Neural cell (in vitro differentiated cells): ENCODE data around the gene SLC2A6. TPM values are rescaled to one million over a fixed set of nuclear protein-coding genes. Genes with fewer than 3 reads are reported as not detected.

Experiments used
- H2AFZ ChIP-seq: fragments of 200-600, 300-800 bp; sonication (generic), shearing (Covaris generic); 2 replicates; pipeline ENCODE4 v1.6.0; 2014; ENCODE audit warnings: low read depth, mild to moderate bottlenecking, antibody characterized with exemption, low read length, moderate library complexity
- H3F3A ChIP-seq: fragments of 200-600 bp; shearing (Covaris generic); 2 replicates; pipeline ENCODE4 v1.6.1; 2016; ENCODE audit warnings: mild to moderate bottlenecking, moderate library complexity, mixed read lengths, antibody characterized with exemption, low read length; ENCODE audit not compliant: insufficient read depth, poor library complexity, severe bottlenecking
- H3K27ac ChIP-seq: fragments of 200-600, 300-800 bp; sonication (generic), shearing (Covaris generic); 2 replicates; pipeline ENCODE4 v1.5.1; 2014; ENCODE audit warnings: mild to moderate bottlenecking, low read length, moderate library complexity
- H3K27me3 ChIP-seq: fragments of 300-800, 200-600 bp; sonication (generic), shearing (Covaris generic); 2 replicates; pipeline ENCODE4 v1.6.0; 2014; ENCODE audit warnings: mild to moderate bottlenecking, low read depth, low read length, moderate library complexity; ENCODE audit not compliant: insufficient read depth
- H3K36me3 ChIP-seq: fragments of 300-800, 200-600 bp; sonication (generic), shearing (Covaris generic); 2 replicates; pipeline ENCODE4 v1.5.1; 2014; ENCODE audit warnings: mild to moderate bottlenecking, antibody characterized with exemption, low read length, moderate library complexity; ENCODE audit not compliant: insufficient read depth
- H3K4me2 ChIP-seq: fragments of 300-800, 200-600 bp; sonication (generic), shearing (Covaris generic); 2 replicates; pipeline ENCODE4 v1.6.0; 2014; ENCODE audit warnings: mild to moderate bottlenecking, low read length
- H3K4me3 ChIP-seq: fragments of 300-800, 200-600 bp; sonication (generic), shearing (Covaris generic); 2 replicates; pipeline ENCODE4 v1.5.1; 2014; ENCODE audit warnings: mild to moderate bottlenecking, low read length, moderate library complexity
- H3K79me2 ChIP-seq: fragments of 200-600 bp; shearing (Covaris generic); replicated peaks from 2 replicates; pipeline ENCODE4 v1.6.0; 2014; ENCODE audit warnings: mild to moderate bottlenecking, low read length, moderate library complexity; ENCODE audit not compliant: insufficient read depth
- H3K9ac ChIP-seq: fragments of 300-800, 200-600 bp; sonication (generic), shearing (Covaris generic); 2 replicates; pipeline ENCODE4 v1.6.1; 2016; ENCODE audit warnings: mild to moderate bottlenecking, low read length, mixed read lengths
- H3K9me2 ChIP-seq: fragments of 200-600 bp; shearing (Covaris generic); 2 replicates; pipeline ENCODE4 v1.6.1; 2016; ENCODE audit warnings: mild to moderate bottlenecking, low read length, mixed read lengths; ENCODE audit not compliant: insufficient read depth
- H3K9me3 ChIP-seq: fragments of 200-600, 300-800 bp; sonication (generic), shearing (Covaris generic); 2 replicates; pipeline ENCODE4 v1.6.1; 2016; ENCODE audit warnings: mild to moderate bottlenecking, mixed run types, low read length, moderate library complexity, mixed read lengths
- H4K20me1 ChIP-seq: fragments of 200-600 bp; shearing (Covaris generic); 2 replicates; pipeline ENCODE4 v1.6.1; 2016; ENCODE audit warnings: mild to moderate bottlenecking, mixed run types; ENCODE audit not compliant: insufficient read depth
- EP300 ChIP-seq: fragments of 450-650 bp; conservative IDR thresholded peaks from 2 replicates; pipeline ENCODE4 v1.6.1; 2014; ENCODE audit warnings: antibody characterized with exemption, mild to moderate bottlenecking, moderate library complexity; ENCODE audit not compliant: poor library complexity, severe bottlenecking
- EZH2 ChIP-seq: fragments of 200-600, 300-800 bp; shearing (Covaris generic), sonication (generic); IDR thresholded peaks from 2 replicates; pipeline ENCODE4 v1.6.1; 2014; ENCODE audit warnings: antibody characterized with exemption, low read length, borderline replicate concordance, mild to moderate bottlenecking; ENCODE audit not compliant: insufficient read depth, poor library complexity, severe bottlenecking
- MXI1 ChIP-seq: fragments of 450-650 bp; conservative IDR thresholded peaks from 2 replicates; pipeline ENCODE4 v1.6.1; 2014; ENCODE audit warnings: antibody characterized with exemption, mild to moderate bottlenecking; ENCODE audit not compliant: poor library complexity, severe bottlenecking
- POLR2AphosphoS5 ChIP-seq: IDR thresholded peaks from 2 replicates; pipeline ENCODE4 v1.6.1; 2012
- RAD21 ChIP-seq: fragments of 450-650 bp; conservative IDR thresholded peaks from 2 replicates; pipeline ENCODE4 v1.6.1; 2014; ENCODE audit warnings: antibody characterized with exemption, mild to moderate bottlenecking, moderate library complexity
- SMC3 ChIP-seq: fragments of 450-650 bp; conservative IDR thresholded peaks from 2 replicates; pipeline ENCODE4 v1.6.1; 2014; ENCODE audit warnings: antibody characterized with exemption, mild to moderate bottlenecking, moderate library complexity; ENCODE audit not compliant: poor library complexity
- TAF1 ChIP-seq: IDR thresholded peaks from 2 replicates; pipeline ENCODE4 v1.6.1; 2012; ENCODE audit warnings: low read depth
- polyA plus RNA-seq: library from polyadenylated mRNA; depleted of rRNA; stranded (reverse); fragments of >200 nt; gene quantifications from 2 replicates; pipeline ENCODE4 v1.2.3, GENCODE V29; 2014
- TF ChIP-seq, protein P1 (sequence below): IDR thresholded peaks from 2 replicates; pipeline ENCODE4 v1.6.1; 2012; ENCODE audit warnings: borderline replicate concordance
- TF ChIP-seq, protein P2 (sequence below): fragments of 450-650 bp; IDR thresholded peaks from 2 replicates; pipeline ENCODE4 v1.5.1; 2014; ENCODE audit warnings: antibody characterized with exemption, mild to moderate bottlenecking, moderate library complexity; ENCODE audit not compliant: poor library complexity, severe bottlenecking

The SLC2A6 gene
- polyA plus RNA-seq, 1 donor from 2014 or later, result 11.5 TPM

DNA sequence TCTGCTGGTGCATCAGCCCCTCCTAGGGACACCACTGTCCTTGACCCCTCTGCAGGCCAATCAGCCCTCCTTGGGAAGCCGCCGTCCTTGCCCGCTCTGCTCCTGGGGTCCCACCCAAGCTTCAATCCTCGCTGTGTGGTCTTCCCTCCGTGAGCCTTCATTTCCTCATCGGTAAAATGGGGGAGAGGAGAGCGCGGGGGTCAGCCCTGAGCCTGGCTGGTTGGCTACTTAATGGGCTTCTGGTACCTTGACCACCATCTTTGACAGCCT lies 12.7 kb upstream of the SLC2A6 start:
- Histone ChIP-seq H3K4me3 (no peak overlapping the region), H3K79me2 (no peaks in the 10 kb centered on the region), H3K27ac (no peak overlapping the region), H3K4me2 (no peak overlapping the region), H3K9me2 (no peaks in the 10 kb centered on the region), H3K9me3 (no peaks in the 10 kb centered on the region), H2AFZ (no peak overlapping the region), H3K27me3 (no peaks in the 10 kb centered on the region), H3F3A (no peaks in the 10 kb centered on the region), H3K9ac (no peak overlapping the region), H4K20me1 (no peaks in the 10 kb centered on the region), H3K36me3 (no peaks in the 10 kb centered on the region)
- TF ChIP-seq SMC3, result no peak
- no peak for TF ChIP-seq RAD21
- TF ChIP-seq EZH2, result no peak
- TF ChIP-seq, protein P1, sequence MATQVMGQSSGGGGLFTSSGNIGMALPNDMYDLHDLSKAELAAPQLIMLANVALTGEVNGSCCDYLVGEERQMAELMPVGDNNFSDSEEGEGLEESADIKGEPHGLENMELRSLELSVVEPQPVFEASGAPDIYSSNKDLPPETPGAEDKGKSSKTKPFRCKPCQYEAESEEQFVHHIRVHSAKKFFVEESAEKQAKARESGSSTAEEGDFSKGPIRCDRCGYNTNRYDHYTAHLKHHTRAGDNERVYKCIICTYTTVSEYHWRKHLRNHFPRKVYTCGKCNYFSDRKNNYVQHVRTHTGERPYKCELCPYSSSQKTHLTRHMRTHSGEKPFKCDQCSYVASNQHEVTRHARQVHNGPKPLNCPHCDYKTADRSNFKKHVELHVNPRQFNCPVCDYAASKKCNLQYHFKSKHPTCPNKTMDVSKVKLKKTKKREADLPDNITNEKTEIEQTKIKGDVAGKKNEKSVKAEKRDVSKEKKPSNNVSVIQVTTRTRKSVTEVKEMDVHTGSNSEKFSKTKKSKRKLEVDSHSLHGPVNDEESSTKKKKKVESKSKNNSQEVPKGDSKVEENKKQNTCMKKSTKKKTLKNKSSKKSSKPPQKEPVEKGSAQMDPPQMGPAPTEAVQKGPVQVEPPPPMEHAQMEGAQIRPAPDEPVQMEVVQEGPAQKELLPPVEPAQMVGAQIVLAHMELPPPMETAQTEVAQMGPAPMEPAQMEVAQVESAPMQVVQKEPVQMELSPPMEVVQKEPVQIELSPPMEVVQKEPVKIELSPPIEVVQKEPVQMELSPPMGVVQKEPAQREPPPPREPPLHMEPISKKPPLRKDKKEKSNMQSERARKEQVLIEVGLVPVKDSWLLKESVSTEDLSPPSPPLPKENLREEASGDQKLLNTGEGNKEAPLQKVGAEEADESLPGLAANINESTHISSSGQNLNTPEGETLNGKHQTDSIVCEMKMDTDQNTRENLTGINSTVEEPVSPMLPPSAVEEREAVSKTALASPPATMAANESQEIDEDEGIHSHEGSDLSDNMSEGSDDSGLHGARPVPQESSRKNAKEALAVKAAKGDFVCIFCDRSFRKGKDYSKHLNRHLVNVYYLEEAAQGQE, result no peak
- TF ChIP-seq EP300, result no peak
- TF ChIP-seq TAF1, result no peak
- TF ChIP-seq MXI1, result no peak
- TF ChIP-seq, protein P2, sequence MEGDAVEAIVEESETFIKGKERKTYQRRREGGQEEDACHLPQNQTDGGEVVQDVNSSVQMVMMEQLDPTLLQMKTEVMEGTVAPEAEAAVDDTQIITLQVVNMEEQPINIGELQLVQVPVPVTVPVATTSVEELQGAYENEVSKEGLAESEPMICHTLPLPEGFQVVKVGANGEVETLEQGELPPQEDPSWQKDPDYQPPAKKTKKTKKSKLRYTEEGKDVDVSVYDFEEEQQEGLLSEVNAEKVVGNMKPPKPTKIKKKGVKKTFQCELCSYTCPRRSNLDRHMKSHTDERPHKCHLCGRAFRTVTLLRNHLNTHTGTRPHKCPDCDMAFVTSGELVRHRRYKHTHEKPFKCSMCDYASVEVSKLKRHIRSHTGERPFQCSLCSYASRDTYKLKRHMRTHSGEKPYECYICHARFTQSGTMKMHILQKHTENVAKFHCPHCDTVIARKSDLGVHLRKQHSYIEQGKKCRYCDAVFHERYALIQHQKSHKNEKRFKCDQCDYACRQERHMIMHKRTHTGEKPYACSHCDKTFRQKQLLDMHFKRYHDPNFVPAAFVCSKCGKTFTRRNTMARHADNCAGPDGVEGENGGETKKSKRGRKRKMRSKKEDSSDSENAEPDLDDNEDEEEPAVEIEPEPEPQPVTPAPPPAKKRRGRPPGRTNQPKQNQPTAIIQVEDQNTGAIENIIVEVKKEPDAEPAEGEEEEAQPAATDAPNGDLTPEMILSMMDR, result no peak
- no peak for TF ChIP-seq POLR2AphosphoS5

DNA sequence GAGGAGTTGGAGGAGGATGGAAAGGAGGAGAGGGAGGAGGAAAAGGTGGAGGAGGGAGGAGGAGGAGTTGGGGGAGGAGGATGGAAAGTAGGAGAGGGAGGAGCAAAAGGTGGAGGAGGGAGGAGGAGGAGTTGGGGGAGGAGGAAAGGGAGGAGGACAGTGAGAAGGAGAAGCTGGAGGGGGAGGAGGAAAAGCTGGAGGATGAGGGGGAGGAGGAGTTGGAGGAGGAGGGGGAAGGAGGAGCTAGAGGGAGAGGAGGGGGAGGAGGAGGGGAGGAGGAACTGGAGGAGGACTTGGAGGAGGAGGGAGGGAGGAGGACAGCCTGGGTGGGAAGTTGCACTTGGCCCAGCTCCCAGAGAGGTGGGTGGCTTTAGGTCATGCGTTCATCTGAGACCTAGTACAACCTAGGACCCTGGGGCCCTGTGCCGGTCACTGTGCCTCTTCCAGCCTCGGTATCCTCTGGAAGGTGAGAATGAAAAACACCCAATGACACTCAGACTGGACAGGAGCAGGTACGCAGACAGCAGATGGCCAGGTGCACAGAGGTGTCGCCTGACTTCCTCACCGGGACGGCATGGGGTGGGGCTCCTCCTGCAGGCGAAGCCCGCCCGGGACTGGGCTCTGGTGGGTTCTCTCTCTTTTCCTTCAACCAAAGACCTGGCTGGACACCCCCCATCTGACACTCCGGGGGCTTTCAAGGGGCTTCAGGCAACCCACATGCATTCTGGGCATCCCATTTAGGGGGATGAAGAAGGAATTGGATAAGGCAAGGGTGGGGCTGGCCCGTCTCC lies 12.2 kb upstream of the SLC2A6 start:
- Histone ChIP-seq H3K27ac (no peak overlapping the region), H3K9me3 (no peaks in the 10 kb centered on the region), H3F3A (no peaks in the 10 kb centered on the region), H3K36me3 (no peaks in the 10 kb centered on the region), H3K79me2 (no peaks in the 10 kb centered on the region), H3K4me2 (no peak overlapping the region), H4K20me1 (no peaks in the 10 kb centered on the region), H3K27me3 (no peaks in the 10 kb centered on the region), H3K9me2 (no peaks in the 10 kb centered on the region), H3K9ac (no peak overlapping the region), H3K4me3 (no peak overlapping the region), H2AFZ (no peak overlapping the region)
- TF ChIP-seq POLR2AphosphoS5 (no peak), EZH2 (no peak), MXI1 (no peak), SMC3 (no peak), TAF1 (no peak), RAD21 (no peak), EP300 (no peak)
- TF ChIP-seq, protein P1, result no peak
- TF ChIP-seq, protein P2, result no peak
